HFF-Myc (cell line): Measurements from ENCODE around the gene MAML1.
"Not testable (repeated sequence)": the region's sequence is repeated elsewhere in the genome, so short reads cannot be mapped to it uniquely, and the experiment has no call there.

ENCODE experiments used
- DNase-seq: peaks from one replicate; pipeline ENCODE4 v3.0.0-alpha.2; 2011; ENCODE audit warnings: low read depth; ENCODE audit errors: extremely low read depth
- H3K4me3 ChIP-seq: replicated peaks from 2 replicates; pipeline ENCODE4 v1.5.1; 2011; ENCODE audit warnings: low read depth, mild to moderate bottlenecking, control low read depth, low read length
- TF ChIP-seq, protein P1 (sequence below): IDR thresholded peaks from 2 replicates; pipeline ENCODE4 v1.5.1; 2012; ENCODE audit warnings: mild to moderate bottlenecking, low read depth, low read length, control low read depth; ENCODE audit errors: missing control alignments

Gene MAML1

GRCh38 chr5:179780362-179780761 is 47.7 kb downstream of the MAML1 start:
- DNase-seq: no peak
- TF ChIP-seq, protein P1, sequence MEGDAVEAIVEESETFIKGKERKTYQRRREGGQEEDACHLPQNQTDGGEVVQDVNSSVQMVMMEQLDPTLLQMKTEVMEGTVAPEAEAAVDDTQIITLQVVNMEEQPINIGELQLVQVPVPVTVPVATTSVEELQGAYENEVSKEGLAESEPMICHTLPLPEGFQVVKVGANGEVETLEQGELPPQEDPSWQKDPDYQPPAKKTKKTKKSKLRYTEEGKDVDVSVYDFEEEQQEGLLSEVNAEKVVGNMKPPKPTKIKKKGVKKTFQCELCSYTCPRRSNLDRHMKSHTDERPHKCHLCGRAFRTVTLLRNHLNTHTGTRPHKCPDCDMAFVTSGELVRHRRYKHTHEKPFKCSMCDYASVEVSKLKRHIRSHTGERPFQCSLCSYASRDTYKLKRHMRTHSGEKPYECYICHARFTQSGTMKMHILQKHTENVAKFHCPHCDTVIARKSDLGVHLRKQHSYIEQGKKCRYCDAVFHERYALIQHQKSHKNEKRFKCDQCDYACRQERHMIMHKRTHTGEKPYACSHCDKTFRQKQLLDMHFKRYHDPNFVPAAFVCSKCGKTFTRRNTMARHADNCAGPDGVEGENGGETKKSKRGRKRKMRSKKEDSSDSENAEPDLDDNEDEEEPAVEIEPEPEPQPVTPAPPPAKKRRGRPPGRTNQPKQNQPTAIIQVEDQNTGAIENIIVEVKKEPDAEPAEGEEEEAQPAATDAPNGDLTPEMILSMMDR: no peak
- H3K4me3 ChIP-seq: no peak overlapping the region

- TF ChIP-seq, protein P1: no peak
- DNase-seq: no peak
- H3K4me3 ChIP-seq: no peak overlapping the region
These were observed 49.2 kb downstream of the MAML1 start for GRCh38 chr5:179781846-179782245.

- H3K4me3 ChIP-seq: no peak overlapping the region
- TF ChIP-seq, protein P1: no peak
- DNase-seq: no peak
These were observed 50.5 kb downstream of the MAML1 start for GRCh38 chr5:179783128-179783527.

- H3K4me3 ChIP-seq: no peak overlapping the region
- no peak for DNase-seq
- TF ChIP-seq, protein P1: no peak
These were observed 54.2 kb downstream of the MAML1 start for GRCh38 chr5:179786861-179787260.

DNA sequence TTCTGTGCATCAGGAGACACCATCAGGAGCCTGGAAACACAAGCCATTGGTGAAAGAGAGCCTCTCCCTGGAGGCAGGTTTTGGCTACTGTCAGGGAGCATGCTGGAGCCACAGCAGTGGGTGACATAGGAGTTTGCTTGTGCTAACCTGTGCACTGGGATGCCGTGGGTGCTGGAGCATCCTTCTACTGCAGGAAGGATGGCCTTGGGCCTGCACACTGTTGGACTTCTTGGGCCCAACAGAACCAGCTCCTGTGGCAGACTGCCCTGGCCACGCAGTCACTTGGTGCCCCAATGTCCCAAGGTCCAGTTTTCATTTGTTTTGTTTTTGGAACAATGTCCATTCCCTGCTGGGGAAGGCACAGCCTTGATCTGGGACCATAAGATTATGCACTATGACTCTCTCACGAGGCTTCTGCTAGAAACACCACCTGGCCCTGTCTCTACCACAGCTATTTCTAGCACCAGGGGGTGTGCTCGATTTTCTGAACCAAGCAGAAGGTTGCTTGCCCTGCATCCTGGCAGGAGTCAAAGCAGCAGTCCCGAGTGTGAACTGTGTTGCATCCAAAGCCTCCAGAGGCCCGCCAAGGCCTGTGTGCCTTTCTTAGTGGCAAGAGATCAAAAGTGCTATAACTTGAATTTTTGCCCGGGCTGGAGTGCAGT is 55.7 kb downstream of the MAML1 start:
- TF ChIP-seq, protein P1: no peak
- DNase-seq: no peak
- H3K4me3 ChIP-seq: no peak overlapping the region

GRCh38 chr5:179789278-179789677 is 56.7 kb downstream of the MAML1 start:
- H3K4me3 ChIP-seq, DNase-seq: not testable (repeated sequence)

GRCh38 chr5:179791881-179792611 is 59.4 kb downstream of the MAML1 start:
- TF ChIP-seq, protein P1: no peak
- no peak for DNase-seq
- H3K4me3 ChIP-seq: no peak overlapping the region
